HG02610 (cell line): ENCODE measurements around the gene HECW1.
"Not testable (repeated sequence)": the region's sequence is repeated elsewhere in the genome, so short reads cannot be mapped to it uniquely, and the experiment has no call there.

Experiments used
- ATAC-seq: cut with Tn5 transposase; IDR thresholded peaks from one replicate; pipeline ENCODE4 v1.9.1; 2021; ENCODE audit warnings: mild to moderate bottlenecking, moderate library complexity; ENCODE audit not compliant: unreplicated experiment

Gene HECW1

DNA sequence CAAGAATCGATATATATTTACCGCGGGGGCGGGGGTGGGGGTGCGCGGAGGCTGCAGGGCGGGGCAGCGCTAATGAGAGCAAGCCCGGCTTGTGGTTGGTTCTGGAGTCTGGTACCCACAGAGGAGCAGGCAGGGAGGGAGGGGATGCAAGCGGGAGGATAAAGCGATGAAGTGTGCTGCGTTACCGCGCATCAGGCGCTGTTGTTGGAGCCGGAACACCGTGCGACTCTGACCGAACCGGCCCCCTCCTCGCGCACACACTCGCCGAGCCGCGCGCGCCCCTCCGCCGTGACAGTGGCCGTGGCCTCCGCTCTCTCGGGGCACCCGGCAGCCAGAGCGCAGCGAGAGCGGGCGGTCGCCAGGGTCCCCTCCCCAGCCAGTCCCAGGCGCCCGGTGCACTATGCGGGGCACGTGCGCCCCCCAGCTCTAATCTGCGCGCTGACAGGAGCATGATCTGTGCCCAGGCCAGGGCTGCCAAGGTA is at the start of gene HECW1:
Gene HECW1, plus strand, starts transcription at position 189 of the 482 bp plus-strand sequence. CDS start 131,259 bp downstream, outside the sequence.
- no peak for ATAC-seq

DNA sequence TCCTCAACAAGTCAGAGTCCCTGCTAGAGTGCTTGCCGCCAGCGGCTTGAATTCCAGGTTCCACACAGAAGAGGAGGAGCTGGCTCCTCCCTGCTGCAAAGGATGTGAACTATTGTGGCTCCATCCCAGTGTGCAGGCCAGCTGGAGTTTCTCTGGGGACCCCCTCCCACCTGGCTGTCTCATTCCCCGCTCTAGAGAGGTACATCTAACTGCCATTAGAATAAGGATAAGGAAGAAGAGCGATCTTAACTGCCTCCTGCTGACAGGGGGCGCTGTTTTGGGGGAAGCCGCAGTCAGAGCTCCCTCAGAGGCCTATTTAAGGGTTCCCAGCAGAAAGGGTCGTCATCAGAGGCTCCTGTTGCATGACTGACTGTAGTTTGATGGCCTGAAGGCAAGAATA is 40.8 kb upstream of the HECW1 start:
- ATAC-seq: no peak

DNA sequence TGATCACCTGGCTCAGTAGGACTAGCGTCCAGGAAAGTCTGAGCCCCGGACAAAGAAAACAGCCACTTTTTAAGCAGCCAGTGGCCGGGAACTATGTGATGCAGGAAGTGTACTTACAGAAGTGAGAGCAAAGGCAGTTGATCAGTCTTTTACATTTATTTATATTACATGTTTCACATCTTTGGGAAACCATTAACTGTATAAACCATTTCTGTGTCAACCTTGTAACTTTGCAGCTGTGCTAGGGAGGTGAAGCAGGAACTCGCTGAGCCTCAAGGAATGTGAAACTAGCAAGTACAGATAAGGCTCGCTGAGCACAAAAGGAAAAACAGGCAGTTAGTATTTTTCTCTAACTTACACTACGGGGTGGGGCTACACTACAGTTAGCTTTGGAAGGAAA is 39.9 kb upstream of the HECW1 start:
- ATAC-seq: peak; percentile 40

DNA sequence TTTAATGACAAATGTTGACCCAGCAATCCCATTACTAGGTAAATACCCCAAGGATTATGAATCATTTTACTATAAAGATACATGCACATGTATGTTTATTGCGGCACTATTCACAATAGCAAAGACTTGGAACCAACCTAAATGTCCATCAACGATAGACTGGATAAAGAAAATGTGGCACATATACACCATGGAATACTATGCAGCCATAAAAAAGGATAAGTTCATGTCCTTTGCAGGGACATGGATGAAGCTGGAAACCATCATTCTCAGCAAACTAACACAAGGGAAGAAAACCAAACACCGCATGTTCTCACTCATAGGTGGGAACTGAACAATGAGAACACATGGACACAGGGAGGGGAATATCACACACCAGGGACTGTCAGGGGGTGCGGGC is 38.6 kb upstream of the HECW1 start:
- ATAC-seq: not testable (repeated sequence)

- ATAC-seq: peak; percentile 69
Observed at GRCh38 chr7:43076189-43076605, 36.2 kb upstream of the HECW1 start.

GRCh38 chr7:43076606-43077005 is 35.8 kb upstream of the HECW1 start:
- no peak for ATAC-seq

- ATAC-seq: no peak
Observed at GRCh38 chr7:43077285-43077684, 35.2 kb upstream of the HECW1 start.

- no peak for ATAC-seq
Observed at GRCh38 chr7:43077732-43078391, 34.6 kb upstream of the HECW1 start.

DNA sequence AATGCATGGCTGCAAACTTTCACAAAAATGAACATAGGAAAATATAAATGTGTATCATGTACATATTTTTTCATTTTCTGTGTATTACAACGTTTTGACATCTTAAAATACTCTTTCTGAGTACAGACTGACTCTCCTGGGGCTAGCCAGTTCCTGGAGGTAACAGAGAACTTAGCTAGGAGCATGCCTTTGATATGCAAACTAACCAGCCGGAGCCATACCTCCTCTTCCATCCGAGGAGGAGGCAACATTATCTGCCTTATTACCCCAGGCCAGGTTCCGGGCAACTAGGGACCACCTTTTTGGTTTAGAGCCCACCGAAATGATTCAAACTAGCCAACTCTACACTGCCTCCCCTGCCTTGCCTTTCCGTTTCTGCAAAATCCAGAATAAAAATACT is 33.7 kb upstream of the HECW1 start:
- ATAC-seq: no peak

- no peak for ATAC-seq
Observed at GRCh38 chr7:43081603-43082002, 30.8 kb upstream of the HECW1 start.

DNA sequence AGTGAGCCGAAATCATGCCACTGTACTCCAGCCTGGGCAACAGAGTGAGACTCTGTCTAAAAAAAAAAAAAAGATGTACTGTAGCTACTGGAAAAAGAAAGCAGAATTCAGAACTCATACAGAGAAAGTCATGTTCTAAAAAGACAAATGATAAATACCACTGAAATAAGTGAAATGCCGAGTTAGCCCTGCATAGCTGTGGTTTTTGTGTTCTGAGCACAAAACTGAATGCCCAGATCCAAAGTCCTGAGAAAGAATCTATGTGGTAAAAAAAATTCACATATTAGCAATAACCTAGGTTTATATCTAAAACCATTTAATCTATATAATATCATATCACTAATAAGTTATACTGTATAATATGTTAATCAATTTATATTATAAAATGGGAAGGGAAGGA is 29.3 kb upstream of the HECW1 start:
- ATAC-seq: no peak

GRCh38 chr7:43085017-43085416 is 27.4 kb upstream of the HECW1 start:
- no peak for ATAC-seq

DNA sequence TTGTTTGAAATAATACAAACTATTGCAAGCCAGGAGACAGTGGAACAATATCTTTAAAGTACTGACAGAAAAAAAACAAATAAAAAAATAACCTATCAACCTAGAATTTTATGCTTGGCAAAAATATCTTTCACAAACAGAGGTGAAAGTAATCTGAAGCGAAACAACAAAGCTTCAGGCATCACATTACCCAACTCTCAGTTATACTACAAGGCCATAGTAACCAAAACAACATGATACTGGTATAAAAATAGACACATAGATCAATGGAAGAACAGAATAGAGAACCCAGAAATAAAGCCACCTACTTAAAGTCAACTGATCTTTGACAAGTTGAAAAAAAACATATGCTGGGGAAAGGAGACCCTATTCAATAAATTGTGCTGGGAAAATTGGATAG is 26.5 kb upstream of the HECW1 start:
- ATAC-seq: no peak

- ATAC-seq: no peak
Observed at GRCh38 chr7:43092819-43093218, 19.6 kb upstream of the HECW1 start.

DNA sequence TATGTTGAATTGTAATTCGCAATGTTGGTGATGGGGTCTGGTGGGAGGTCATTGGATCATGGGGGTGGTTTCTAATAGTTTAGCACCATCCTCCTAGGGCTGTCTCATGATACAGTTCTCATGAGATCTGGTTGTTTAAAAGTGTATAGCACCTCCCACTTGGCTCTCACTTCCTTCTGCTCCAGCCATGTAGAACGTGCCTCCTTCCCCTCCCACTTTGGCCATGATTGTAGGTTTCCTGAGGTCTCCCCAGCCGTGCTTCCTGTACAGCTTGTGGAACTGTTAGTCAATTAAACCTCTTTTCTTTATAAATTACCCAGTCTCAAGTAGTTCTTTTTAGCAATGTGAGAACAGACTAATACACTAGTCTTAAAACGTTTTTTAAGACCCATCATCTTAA is 15.6 kb upstream of the HECW1 start:
- no peak for ATAC-seq

GRCh38 chr7:43099750-43100149 is 12.7 kb upstream of the HECW1 start:
- ATAC-seq: no peak

DNA sequence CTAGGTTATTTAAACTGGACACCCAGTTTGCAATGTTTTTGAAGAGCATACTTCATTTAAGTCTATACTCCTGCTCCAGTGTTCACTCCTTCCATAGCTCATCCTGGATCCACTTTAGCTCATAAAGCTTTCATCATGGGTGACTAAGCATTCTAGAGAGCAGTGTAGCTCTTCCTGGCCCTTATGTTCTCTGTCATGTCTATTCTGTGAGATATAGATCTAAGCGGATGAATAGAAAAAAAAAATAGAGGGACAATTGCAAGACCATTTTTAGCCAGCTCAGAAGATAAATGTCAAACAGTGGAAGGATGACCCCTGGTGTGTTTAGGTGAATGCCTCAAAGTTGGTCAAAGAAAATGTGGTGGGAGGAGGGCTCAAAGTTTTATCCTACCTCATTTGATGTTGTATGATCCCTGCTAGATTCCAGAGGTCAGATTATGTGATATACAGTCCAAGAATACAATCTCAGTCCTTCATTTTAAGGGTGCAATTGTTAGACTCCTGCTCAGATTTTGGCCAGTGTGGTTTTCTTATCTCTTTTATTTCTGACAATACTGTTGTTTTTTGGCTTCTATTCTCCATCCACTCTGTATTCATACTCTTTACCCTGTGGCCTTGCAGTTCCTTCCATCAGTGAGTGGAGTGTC is 7.5 kb upstream of the HECW1 start:
- ATAC-seq: no peak

GRCh38 chr7:43105521-43106120 is 6.8 kb upstream of the HECW1 start:
- ATAC-seq: no peak

DNA sequence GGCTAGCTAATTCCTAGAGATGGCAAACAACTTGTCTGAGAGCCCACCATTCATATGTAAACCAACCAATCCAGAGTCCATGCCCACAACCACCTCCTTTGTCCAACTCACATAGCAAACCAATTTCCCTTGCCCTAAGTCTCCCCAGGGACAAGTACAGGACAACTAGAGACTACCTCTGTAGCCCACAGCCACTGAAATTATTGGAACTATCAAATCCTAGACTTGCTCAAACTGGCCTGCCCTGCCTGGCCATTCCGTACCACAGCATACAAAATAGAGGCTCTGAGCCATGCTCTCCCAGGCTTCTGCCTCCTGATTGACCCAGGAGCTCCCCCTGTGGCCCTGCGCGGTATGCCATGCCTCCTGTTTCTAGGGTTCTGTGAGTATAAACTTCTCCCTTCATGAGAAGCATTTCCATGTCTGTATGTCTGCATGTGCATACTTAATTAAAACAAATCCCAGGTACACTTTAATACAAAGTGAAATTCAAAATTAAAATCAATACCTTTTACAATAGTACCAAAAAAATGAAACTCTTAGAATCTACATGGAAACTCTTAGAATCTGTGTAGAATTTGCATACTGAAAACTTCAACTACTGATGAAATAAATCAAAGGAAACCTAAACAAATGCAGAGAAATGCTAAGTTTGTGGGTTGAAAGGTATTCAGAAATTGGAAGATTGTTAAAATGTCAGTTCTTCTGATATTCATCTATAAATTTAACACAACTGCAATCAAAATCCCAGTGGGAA is 4.0 kb upstream of the HECW1 start:
- peak; percentile 94 for ATAC-seq

DNA sequence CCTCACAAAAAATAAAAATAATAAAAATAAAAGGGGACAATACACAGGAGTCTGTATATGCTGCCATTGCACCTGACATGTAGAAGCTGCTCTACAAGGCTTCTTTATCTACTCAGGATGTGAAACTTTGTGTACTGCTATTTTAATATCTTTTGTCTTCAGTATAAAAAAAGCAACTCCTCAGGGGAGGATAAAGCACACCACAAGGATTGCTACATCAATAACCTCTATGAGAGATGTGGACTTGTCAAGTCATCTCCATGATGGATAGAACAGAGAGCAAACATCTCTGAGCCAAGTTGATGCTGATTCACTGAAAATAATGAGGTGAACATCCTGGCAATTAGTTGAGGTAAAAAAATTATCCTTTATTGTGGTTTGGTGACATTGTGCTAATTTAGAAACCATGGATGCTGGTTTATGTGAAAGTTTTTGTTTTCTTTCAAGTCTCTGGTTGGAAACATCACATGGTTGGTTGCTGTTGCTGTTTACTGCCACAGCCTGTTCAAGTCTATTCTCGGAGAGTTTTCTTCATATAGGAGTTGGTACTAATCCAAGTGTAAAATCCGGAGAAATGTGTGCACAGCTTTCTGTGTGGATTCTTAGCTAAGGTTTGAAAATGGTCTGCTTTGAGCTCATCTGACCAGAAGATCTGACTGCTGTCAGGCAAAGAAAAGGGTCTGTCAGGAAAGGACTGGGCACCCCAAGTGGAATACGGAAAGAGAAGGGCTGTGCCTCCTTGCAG is 1.5 kb upstream of the HECW1 start:
- ATAC-seq: no peak
